ENCODE data around the gene TFDP2. TPM values are rescaled to one million over a fixed set of nuclear protein-coding genes. Genes with fewer than 3 reads are reported as not detected.
"Not testable (repeated sequence)": the region's sequence is repeated elsewhere in the genome, so short reads cannot be mapped to it uniquely, and the experiment has no call there.

TFDP2 gene
- total RNA-seq, 1 experiment from 2014 or later: 43.2 TPM

- H3K27ac Mint-ChIP-seq (ENCODE audit: low read depth, unreplicated experiment): no peak overlapping the region
- intact Hi-C loops (cut with micrococcal nuclease): no loop called here
- no peaks in the 10 kb centered on the region for H3K27me3 Mint-ChIP-seq (ENCODE audit: insufficient read depth, unreplicated experiment)
- peaks cover 15% of the 10 kb centered on the region for H3K36me3 Mint-ChIP-seq (ENCODE audit: insufficient read depth, unreplicated experiment)
- no peak for DNase-seq (ENCODE audit: unreplicated experiment)
- H3K4me1 Mint-ChIP-seq (ENCODE audit: insufficient read depth, unreplicated experiment): peaks cover 26% of the 10 kb centered on the region
- ChIA-PET POLR2A (interaction anchor here (0.8 kb wide), 1 partner anchor 126 kb away, joined by 3 read pairs; no protein-coding TSS in a partner anchor), CTCF (interaction anchor here (1.7 kb wide), 1 partner anchor 129 kb away, joined by 5 read pairs; no protein-coding TSS in a partner anchor)
- H3K9me3 Mint-ChIP-seq (ENCODE audit: unreplicated experiment): no peaks in the 10 kb centered on the region
- BruUV-seq (replicated peaks): no TSS peak
- H3K4me3 Mint-ChIP-seq (ENCODE audit: unreplicated experiment): no peak overlapping the region
- no peak for TF ChIP-seq CTCF (IDR thresholded peaks at IDR 0.05; ENCODE audit: unreplicated experiment)
Measured at GRCh38 chr3:142151240-142151639, 1.9 kb upstream of the TFDP2 start.

- no peak for DNase-seq (ENCODE audit: unreplicated experiment)
- Mint-ChIP-seq H3K4me1 (ENCODE audit: insufficient read depth, unreplicated experiment) (peaks cover 27% of the 10 kb centered on the region), H3K36me3 (ENCODE audit: insufficient read depth, unreplicated experiment) (peaks cover 13% of the 10 kb centered on the region), H3K9me3 (ENCODE audit: unreplicated experiment) (no peaks in the 10 kb centered on the region), H3K4me3 (ENCODE audit: unreplicated experiment) (peak overlapping the region; percentile 80), H3K27me3 (ENCODE audit: insufficient read depth, unreplicated experiment) (no peaks in the 10 kb centered on the region), H3K27ac (ENCODE audit: low read depth, unreplicated experiment) (no peak overlapping the region)
- POLR2A ChIA-PET: interaction anchor here (1.0 to 3.2 kb wide), 3 partner anchors 10 to 122 kb away, joined by 3 to 14 read pairs (median 4); no protein-coding TSS in a partner anchor
- CTCF ChIA-PET: interaction anchor here (0.6 to 1.7 kb wide), 2 partner anchors 130 to 412 kb away, joined by 3 to 5 read pairs; partner anchors contain the start of gene RNF7
- intact Hi-C loops (cut with micrococcal nuclease): no loop called here
- no peak for TF ChIP-seq CTCF (IDR thresholded peaks at IDR 0.05; ENCODE audit: unreplicated experiment)
- BruUV-seq (replicated peaks): no TSS peak
Measured at GRCh38 chr3:142150271-142150670, 927 bp upstream of the TFDP2 start.

- TF ChIP-seq CTCF (IDR thresholded peaks at IDR 0.05; ENCODE audit: unreplicated experiment): no peak
- Mint-ChIP-seq H3K9me3 (ENCODE audit: unreplicated experiment) (no peaks in the 10 kb centered on the region), H3K4me3 (ENCODE audit: unreplicated experiment) (peak overlapping the region; percentile 80), H3K27ac (ENCODE audit: low read depth, unreplicated experiment) (peak overlapping the region; percentile 96), H3K36me3 (ENCODE audit: insufficient read depth, unreplicated experiment) (peaks cover 13% of the 10 kb centered on the region), H3K27me3 (ENCODE audit: insufficient read depth, unreplicated experiment) (no peaks in the 10 kb centered on the region), H3K4me1 (ENCODE audit: insufficient read depth, unreplicated experiment) (peaks cover 33% of the 10 kb centered on the region)
- POLR2A ChIA-PET: interaction anchor here (0.6 to 3.2 kb wide), 9 partner anchors 9 to 516 kb away, joined by 3 to 14 read pairs (median 4); no protein-coding TSS in a partner anchor
- intact Hi-C loops (cut with micrococcal nuclease): no loop called here
- no peak for DNase-seq (ENCODE audit: unreplicated experiment)
- CTCF ChIA-PET: no interaction called here
- no TSS peak for BruUV-seq (replicated peaks)
Measured at GRCh38 chr3:142149673-142149992, 289 bp upstream of the TFDP2 start.

DNA sequence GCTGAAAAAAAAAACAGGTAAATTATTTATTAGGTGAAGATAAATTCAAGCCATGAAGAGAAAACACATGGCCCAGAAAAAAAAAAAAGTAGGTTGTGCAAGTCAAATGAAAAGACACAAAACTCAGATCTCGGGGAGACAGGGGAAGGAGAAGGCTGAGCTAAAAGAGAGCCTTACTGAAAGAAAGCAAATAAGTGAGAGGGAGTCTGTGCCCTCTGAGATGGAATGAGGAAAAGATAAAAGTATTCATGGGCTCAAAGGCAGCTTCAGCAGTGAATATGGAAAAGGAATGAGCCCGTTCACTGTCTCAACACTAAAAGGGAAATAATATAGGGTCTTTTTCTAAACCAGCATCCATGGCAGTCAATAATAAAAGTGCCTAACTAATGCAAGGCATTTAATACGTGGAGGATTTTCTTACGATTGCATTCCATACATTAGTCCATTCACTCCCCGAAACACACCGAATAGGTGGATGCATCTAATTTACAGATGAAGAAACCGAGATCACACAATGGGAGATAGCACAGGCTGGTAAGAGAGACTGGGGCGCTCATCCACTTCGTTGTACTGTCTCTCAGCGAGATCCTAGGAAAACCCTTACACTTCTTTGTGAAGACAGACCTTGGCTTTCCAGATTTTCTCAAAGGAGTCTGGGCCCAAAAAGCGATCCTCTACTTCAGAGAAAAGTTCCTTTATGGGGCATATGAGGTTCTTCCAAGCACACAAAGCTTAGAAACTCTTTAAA, 1.1 kb downstream of the TFDP2 start:
- no peaks in the 10 kb centered on the region for H3K9me3 Mint-ChIP-seq (ENCODE audit: unreplicated experiment)
- peak overlapping the region; percentile 96 for H3K27ac Mint-ChIP-seq (ENCODE audit: low read depth, unreplicated experiment)
- no peak for TF ChIP-seq CTCF (IDR thresholded peaks at IDR 0.05; ENCODE audit: unreplicated experiment)
- H3K4me3 Mint-ChIP-seq (ENCODE audit: unreplicated experiment): peak overlapping the region; percentile 80
- DNase-seq (ENCODE audit: unreplicated experiment): peak; percentile 41
- POLR2A ChIA-PET: interaction anchor here (0.6 to 3.2 kb wide), 18 partner anchors 14 to 572 kb away, joined by 3 to 14 read pairs (median 4); partner anchors contain the start of genes ATR and PLS1
- intact Hi-C loops (cut with micrococcal nuclease): no loop called here
- CTCF ChIA-PET: interaction anchor here (0.6 to 2.0 kb wide), 5 partner anchors 20 to 595 kb away, joined by 3 to 6 read pairs (median 4); no protein-coding TSS in a partner anchor
- TSS peak; percentile 26 for BruUV-seq (replicated peaks)
- peaks cover 13% of the 10 kb centered on the region for H3K36me3 Mint-ChIP-seq (ENCODE audit: insufficient read depth, unreplicated experiment)
- H3K27me3 Mint-ChIP-seq (ENCODE audit: insufficient read depth, unreplicated experiment): no peaks in the 10 kb centered on the region
- peaks cover 28% of the 10 kb centered on the region for H3K4me1 Mint-ChIP-seq (ENCODE audit: insufficient read depth, unreplicated experiment)

DNA sequence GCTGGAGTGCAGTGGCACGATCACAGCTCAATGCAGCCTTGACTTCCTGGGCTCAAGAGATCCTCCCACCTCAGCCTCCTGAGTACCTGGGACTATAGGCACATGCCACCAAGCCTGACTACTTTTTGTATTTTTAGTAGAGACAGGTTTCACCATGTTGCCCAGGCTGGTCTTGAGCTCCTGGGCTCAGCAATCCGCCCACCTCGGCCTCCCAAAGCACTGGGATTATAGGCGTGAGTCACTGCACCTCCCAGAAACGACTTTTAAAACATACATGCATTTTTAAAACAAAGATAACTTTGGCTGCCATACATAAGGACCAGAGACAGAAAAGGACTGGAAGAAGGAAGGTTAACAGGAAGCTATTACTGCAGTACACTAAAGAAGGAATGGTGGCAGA, 4.8 kb downstream of the TFDP2 start:
- Mint-ChIP-seq H3K36me3 (ENCODE audit: insufficient read depth, unreplicated experiment) (peaks cover 11% of the 10 kb centered on the region), H3K4me1 (ENCODE audit: insufficient read depth, unreplicated experiment) (peaks cover 28% of the 10 kb centered on the region)
- intact Hi-C loops (cut with micrococcal nuclease); H3K27me3 Mint-ChIP-seq (ENCODE audit: insufficient read depth, unreplicated experiment); H3K9me3 Mint-ChIP-seq (ENCODE audit: unreplicated experiment); H3K4me3 Mint-ChIP-seq (ENCODE audit: unreplicated experiment); H3K27ac Mint-ChIP-seq (ENCODE audit: low read depth, unreplicated experiment); BruUV-seq (replicated peaks): not testable (repeated sequence)
- ChIA-PET POLR2A (interaction anchor here (1.0 to 1.4 kb wide), 2 partner anchors 12 to 16 kb away, joined by 3 to 5 read pairs; no protein-coding TSS in a partner anchor), CTCF (interaction anchor here (1.1 to 1.5 kb wide), 2 partner anchors 36 to 135 kb away, joined by 3 to 6 read pairs; no protein-coding TSS in a partner anchor)
- DNase-seq (ENCODE audit: unreplicated experiment): peak; percentile 55

DNA sequence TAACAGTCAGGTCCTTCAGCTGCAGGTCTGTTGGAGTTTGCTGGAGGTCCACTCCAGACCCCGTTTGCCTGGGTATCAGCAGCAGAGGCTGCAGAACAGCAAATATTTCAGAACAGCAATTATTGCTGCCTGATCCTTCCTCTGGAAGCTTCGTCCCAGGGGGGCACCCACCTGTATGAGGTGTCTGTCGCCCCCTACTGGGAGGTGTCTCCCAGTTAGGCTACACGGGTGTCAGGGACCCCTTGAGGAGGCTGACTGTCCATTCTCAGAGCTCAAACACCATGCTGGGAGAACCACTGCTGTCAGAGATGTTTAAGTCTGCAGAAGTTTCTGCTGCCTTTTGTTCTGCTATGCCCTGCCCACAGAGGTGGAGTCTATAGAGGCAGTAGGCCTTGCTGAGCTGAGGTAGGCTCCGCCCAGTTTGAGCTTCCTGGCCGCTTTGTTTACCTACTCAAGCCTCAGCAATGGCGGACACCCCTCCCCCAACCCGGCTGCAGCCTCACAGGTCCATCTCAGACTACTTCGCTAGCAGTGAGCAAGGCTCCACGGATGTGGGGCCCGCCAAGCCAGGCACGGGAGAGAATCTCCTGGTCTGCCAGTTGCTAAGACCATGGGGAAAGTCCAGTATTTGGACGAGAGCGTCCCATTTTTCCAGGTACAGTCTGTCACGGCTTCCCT, 8.6 kb downstream of the TFDP2 start:
- DNase-seq (ENCODE audit: unreplicated experiment); H3K4me3 Mint-ChIP-seq (ENCODE audit: unreplicated experiment); H3K27ac Mint-ChIP-seq (ENCODE audit: low read depth, unreplicated experiment); H3K36me3 Mint-ChIP-seq (ENCODE audit: insufficient read depth, unreplicated experiment); intact Hi-C loops (cut with micrococcal nuclease); H3K27me3 Mint-ChIP-seq (ENCODE audit: insufficient read depth, unreplicated experiment); BruUV-seq (replicated peaks); H3K9me3 Mint-ChIP-seq (ENCODE audit: unreplicated experiment); H3K4me1 Mint-ChIP-seq (ENCODE audit: insufficient read depth, unreplicated experiment): not testable (repeated sequence)
- CTCF ChIA-PET: interaction anchor here (0.6 to 1.2 kb wide), 3 partner anchors 15 to 89 kb away, joined by 3 to 4 read pairs (median 3); no protein-coding TSS in a partner anchor
- POLR2A ChIA-PET: interaction anchor here (1.0 kb wide), 1 partner anchor 9 kb away, joined by 4 read pairs; the partner anchor contains the start of gene TFDP2
